GM19099 (cell line): ENCODE results near the gene DPAGT1.

Source experiments
- POLR2A ChIP-seq: IDR thresholded peaks from 3 replicates; pipeline ENCODE4 v1.6.1; 2011; ENCODE audit warnings: low read depth; ENCODE audit not compliant: insufficient read length; ENCODE audit errors: extremely low read depth

Gene DPAGT1

DNA sequence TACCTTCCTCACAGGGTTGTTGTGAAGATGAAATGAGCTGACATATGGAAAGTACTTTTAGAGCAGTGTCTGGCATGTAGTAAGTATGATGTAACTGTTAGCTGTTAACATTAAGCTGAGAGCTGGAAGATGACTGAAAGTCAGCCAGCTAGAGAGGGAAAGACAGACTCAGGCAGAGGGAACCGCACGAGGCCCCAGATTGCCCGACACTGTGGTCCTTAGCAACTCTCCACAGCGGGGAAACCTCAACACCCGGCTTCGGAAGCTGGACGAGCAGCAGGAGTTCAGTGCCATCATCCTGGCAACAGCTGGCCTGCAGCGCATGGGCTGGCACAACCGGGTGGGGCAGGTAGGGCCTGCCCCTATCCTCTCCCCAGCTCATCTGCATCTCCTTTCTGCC is 10.5 kb downstream of the DPAGT1 start:
- no peak for TF ChIP-seq POLR2A

DNA sequence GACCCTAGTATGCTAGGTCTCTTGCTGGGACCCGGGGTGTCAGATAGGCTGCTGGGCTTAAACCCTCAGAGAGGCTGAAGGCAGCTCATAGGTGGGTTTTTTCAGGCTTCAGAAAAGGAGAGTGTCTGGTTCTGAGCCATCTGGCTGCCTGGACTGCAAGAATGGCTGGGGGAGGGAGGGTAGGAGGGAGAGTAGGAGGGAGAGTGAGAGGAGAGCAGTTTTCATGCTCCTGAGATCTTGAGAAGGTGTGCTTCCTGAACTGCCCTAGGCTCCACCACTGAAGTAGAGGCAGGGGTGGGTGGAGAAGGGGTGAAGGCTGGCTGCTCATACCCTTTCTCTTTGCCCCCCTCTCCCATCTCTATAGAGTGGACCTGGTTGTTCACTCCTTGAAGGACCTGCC is 12.3 kb downstream of the DPAGT1 start:
- TF ChIP-seq POLR2A, result no peak

- TF ChIP-seq POLR2A, result no peak
Observed at GRCh38 chr11:119088406-119088805, 13.2 kb downstream of the DPAGT1 start.

GRCh38 chr11:119087747-119088241 is 13.9 kb downstream of the DPAGT1 start:
- TF ChIP-seq POLR2A, result no peak

DNA sequence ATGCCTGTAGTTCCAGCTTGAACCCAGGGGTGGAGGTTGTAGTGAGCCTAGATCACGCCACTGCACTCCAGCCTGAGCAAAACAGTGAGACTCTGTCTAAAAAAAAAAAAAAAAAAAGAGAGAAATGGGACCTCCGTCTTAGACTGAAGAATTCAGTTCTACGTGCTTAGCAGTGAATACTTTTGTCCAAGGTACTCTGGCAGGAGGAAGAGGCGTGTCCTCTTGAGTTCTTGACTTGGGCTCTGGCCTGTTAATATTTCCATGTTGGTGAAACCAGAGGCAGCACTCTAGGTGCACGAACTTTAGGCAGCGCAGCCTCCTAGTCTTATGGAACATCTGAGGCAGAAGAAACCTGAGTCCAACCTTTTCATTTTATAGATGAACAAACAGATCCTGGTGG is 14.5 kb downstream of the DPAGT1 start:
- TF ChIP-seq POLR2A, result no peak

GRCh38 chr11:119085437-119085847 is 16.2 kb downstream of the DPAGT1 start:
- TF ChIP-seq POLR2A, result no peak

DNA sequence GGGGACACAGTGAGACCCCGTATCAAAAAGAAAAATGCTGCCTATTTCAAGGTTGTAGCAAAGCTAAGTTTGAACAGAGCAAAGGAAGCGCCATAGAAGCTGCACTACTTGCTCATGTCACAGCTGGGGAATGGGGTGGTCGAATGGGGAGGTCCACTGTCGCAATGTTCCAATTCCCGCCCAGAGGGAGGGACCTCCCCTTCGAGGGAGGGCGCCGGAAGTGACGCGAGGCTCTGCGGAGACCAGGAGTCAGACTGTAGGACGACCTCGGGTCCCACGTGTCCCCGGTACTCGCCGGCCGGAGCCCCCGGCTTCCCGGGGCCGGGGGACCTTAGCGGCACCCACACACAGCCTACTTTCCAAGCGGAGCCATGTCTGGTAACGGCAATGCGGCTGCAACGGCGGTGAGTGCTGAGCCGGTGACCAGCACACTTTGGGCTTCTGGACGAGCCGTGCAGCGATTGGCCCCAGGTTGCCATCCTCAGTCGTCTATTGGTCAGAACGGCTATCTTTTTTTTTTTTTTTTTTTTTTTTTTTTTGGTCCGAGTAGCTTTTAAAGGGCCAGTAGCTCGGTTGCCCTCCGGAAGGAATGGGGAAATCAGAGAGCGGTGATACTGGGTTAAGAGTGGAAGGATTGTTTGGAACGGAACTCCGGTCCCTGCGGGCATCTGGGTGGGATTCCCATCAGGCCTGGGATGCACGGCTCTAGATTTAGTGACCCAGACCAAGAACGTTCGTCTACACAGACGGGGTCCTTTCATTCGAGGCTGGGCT is 16.8 kb downstream of the DPAGT1 start, which contains the start of gene HMBS:
Gene HMBS (plus strand): TSS at position 219 of the 774 bp plus-strand sequence. CDS start 153 bp downstream, at position 372.
- peak; percentile 89 for TF ChIP-seq POLR2A

DNA sequence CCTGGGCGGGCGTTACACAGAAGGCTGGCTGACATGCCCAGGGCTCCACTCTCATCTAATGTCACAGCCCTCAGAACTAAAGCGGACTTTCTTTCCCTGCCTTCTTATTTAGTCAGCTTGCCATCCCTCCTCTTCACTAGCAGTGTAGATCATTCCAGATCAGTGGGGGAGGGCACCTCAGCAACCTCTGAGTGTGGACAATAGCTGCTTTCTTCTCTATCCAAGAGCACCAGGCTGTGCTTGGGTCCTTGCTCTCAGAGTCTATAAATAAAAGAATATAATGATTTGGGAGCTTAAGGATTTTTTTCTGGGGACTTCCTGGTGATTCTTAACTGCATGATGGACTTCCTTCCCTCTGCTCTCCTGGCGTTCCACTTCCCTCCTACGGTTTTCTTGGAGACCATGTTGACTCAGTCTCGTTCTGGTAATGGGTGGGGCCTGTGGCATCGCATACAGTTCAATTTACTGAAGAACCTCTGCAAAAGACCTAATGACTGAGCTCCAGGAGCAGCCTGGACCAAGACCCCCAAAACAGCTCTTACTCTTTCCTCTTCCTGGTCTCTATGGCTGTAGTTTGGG is 19.9 kb downstream of the DPAGT1 start:
- TF ChIP-seq POLR2A, result no peak

DNA sequence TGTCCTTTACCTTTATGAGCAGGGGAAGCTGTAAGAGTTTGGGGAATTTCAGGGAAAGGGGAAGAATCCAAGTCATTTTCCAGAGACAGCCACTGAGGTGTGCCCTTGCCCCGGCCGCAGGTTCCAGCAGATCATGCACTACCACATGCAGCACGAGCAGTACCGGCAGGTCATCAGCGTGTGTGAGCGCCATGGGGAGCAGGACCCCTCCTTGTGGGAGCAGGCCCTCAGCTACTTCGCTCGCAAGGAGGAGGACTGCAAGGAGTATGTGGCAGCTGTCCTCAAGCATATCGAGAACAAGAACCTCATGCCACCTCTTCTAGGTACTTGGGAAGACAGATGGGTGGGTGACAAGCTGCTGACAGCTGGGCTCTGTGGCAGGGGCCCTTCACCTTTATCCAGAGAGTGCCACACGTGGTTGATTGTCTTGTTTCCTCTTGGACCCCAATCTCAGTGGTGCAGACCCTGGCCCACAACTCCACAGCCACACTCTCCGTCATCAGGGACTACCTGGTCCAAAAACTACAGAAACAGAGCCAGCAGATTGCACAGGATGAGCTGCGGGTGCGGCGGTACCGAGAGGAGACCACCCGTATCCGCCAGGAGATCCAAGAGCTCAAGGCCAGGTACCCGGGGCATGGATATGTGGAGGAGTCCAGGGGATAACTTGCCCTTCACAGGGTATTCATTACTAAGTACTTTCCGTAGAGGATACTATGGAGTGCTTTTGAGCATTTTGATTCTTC is 22.8 kb downstream of the DPAGT1 start:
- TF ChIP-seq POLR2A, result no peak

DNA sequence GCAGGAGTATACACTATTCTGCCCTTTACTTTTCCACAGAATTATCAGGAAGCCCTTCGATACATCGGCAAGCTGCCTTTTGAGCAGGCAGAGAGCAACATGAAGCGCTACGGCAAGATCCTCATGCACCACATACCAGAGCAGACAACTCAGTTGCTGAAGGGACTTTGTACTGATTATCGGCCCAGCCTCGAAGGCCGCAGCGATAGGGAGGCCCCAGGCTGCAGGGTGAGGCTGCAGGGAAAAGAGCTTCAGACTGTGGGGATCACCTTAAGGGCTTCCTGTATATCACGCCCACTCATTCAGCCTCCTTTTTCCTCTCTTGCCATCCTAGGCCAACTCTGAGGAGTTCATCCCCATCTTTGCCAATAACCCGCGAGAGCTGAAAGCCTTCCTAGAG is 23.8 kb downstream of the DPAGT1 start:
- no peak for TF ChIP-seq POLR2A

GRCh38 chr11:119067371-119068222 is 34.1 kb downstream of the DPAGT1 start, which contains the start of gene VPS11:
VPS11 (plus strand) TSS chr11:119067818; CDS start chr11:119067824, 6 bp downstream.
- TF ChIP-seq POLR2A, result peak; percentile 90

- no peak for TF ChIP-seq POLR2A
Observed at GRCh38 chr11:119065369-119065768, 36.3 kb downstream of the DPAGT1 start.

DNA sequence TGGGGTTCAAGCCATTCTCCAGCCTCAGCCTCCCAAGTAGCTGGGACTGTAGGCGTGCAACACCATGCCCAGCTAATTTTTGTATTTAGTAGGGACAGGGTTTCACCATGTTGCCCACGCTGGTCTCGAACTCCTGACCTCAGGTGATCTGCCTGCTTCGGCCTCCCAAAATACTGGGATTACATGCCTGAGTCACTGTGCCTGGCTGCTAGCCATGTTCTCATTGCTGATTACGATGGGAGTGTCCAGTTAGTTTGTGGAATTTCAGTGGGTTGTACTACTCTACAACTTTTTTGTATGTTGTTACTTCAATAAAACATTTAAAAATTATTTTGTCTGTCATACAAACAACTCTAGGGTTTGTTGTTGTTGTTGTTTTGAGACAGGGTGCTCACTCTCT is 38.9 kb downstream of the DPAGT1 start:
- TF ChIP-seq POLR2A, result no peak

- no peak for TF ChIP-seq POLR2A
Observed at GRCh38 chr11:119061256-119061655, 40.4 kb downstream of the DPAGT1 start.
